Activated CD4-positive, alpha-beta T cell treated with anti-CD3 and anti-CD28 coated beads, Interleukin-2, amount 50 U/mL, for 24 hours (primary cell): ENCODE data around the gene MTR.

ENCODE experiments used
- DNase-seq, 2 donors: peaks; one replicate each; pipeline ENCODE4 v3.0.0-alpha.2; 2020; ENCODE audit warnings: low read depth in 1 of 2, low spot score in 1 of 2

Gene MTR

DNA sequence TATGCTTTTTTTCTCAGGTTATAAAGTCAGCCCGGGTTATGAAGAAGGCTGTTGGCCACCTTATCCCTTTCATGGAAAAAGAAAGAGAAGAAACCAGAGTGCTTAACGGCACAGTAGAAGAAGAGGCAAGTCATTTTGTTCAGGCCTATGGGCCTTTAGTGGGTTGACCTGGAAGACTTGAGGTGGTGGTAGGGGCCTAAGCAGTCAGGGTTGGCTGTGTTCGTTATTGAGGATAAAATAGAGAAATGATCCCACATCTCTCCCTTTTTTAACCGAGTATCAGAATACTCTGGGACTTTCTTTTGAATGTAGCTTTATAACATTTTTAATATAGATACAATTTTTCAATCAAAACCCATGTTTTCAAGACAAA, 67.1 kb downstream of the MTR start:
- no peak for DNase-seq

DNA sequence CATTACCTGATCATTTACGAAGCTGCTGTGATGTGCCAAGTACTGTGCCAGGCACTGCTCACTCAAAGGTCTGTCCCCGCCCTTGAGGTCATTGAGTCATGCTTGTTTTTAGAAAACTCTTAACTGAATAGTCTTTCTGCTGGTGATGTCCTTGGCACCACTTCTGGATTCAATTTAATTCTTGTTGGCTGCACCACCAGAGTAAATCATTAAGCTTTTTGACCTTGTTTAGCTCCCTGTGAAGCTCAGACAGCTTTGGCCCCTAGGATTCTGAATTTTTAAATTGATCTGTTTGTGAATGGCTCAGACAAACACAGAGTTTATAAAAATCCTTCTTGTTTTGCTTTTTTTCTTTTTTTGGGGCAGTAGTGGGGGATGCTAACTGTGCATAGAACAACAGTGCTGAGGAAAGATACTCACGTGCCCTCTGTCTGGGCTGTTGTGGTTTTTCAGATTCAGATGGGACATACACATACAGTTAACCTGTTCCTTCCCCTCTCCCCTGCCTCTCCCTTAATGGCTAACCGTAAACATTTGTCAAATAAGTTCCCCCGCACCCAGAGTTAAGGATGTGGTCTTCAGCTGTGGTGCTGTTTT, 67.6 kb downstream of the MTR start:
- DNase-seq: no peak

DNA sequence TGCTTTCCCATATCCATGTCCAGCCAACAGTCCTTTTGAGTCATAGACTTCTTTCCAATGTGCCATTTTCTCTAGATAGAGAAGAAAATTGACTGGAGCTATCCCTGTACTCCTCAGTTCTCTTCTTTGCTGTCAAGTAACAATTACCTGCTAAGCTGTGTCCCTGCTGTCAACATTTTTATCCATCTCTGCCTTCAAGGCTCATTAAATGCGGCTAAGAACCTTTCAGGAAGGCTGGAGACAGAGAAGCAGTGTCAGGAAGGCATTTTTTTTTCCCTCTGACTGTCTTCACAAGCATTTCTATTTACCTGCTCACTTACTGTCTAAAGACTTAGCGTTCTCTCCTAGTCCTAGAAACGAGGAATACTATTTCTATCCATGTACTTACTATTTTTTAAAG, 69.1 kb downstream of the MTR start:
- DNase-seq: no peak

- no peak for DNase-seq
These were observed 70.1 kb downstream of the MTR start for GRCh38 chr1:236864996-236865817.

- DNase-seq: no peak
These were observed 70.7 kb downstream of the MTR start for GRCh38 chr1:236865818-236866155.

DNA sequence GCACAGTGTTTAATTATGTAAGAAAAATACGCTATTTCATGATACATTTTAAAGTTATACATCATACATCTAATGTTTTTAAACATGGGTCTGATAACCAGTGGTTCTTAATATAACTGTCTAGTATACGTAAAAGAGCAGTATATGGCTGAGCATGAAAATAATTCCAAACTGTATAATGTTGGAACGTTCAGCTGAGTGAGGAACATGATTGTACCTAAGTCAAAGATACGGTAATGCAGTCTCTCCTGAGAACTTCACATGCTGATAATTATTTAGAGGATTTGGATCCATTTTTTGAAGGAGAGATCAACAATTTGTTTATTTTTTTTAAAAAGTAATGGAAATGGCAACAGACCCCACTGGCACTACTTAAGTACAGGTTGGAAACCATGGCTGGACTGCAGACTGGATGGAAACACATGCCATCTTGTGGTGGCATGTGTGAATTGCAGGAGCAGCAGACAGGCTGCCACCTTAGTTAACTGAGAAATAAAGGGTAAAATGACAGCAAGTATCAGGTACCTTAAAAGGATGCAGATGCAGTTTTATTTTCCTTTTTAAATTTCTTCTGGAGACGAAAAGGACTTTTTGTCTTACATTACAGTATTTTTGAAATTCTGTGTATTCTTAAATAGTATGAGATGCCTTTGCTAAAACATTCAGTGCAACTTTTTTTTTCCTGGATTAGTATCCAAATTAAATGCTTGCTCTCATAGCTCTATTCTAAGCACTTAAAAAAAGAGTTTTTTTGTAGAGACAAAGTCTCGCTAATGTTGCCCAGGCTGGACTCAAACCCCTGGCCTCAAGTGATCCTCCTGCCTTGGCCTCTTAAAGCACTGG, 73.8 kb downstream of the MTR start:
- peak in 1 of 2 donors; percentile 32 for DNase-seq

- DNase-seq: no peak
These were observed 74.8 kb downstream of the MTR start for GRCh38 chr1:236869911-236870310.

GRCh38 chr1:236870721-236871120, 75.6 kb downstream of the MTR start:
- DNase-seq: no peak

DNA sequence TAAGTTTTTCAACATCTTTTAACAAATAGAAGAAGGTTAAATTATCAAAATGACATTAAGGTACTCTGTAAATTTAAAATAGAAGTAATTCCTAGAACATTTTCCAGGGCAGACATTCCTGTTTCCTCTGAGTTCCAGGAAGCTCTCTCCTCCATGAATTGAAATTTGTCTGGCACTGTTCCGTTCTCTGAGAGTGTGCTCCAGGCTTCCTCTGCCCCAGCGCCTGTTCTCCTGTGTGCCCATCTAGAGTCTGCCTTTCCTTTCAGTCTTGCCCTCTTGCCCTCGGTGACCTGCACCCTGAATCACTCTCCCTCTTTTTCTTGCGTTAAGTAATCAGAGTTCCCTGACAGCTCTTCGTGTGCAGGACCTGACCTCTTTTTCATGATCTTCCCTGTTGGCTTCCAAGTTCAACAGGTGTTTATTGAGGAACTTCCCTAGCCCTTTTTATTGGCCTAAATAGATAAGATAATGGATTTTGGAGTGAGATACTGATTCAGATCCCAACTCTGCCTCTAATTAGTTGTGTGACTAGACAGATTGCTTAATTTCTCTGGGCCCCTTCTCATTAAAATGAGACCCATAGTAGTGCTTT, 77.1 kb downstream of the MTR start:
- no peak for DNase-seq

DNA sequence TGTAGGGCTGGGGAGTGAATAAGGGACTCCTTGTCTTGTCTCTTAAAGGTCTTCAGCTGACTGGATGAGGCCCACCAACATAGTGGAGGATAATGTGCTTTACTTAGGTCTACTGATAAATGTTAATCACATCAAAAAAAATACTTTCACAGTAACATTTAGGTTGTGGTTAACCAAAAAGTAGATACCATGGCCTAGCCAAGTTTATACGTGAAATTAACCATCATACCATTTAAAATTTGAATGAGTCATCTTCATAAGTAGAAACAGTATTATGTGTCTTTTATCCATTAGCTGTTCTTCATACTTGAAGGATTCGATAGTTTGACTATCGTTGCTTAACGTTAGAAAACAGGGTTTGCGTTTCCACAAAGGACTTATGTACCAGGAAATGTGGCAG, 80.9 kb downstream of the MTR start:
- no peak for DNase-seq

- no peak for DNase-seq
These were observed 82.6 kb downstream of the MTR start for GRCh38 chr1:236877661-236878060.

DNA sequence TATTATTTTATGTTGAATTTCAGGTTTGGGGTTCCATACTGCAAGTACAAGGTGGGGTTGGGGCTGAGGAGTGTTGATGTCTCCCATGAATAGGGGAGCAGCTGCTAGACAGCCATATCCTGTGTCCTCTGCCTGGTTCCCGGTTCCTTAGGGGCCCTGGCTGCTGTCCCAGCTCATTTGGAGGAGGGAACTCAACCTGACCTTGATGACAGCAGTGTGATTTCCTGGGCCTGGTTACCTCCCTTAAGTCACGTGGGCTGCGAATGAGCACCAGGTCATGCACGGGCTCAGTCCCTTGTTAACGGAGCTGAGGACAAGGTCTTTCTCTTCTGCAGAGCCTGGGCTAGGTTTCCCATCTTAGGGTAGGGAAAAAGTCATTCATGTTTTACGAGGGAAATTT, 85.1 kb downstream of the MTR start:
- no peak for DNase-seq

- DNase-seq: no peak
These were observed 87.6 kb downstream of the MTR start for GRCh38 chr1:236882678-236883077.

DNA sequence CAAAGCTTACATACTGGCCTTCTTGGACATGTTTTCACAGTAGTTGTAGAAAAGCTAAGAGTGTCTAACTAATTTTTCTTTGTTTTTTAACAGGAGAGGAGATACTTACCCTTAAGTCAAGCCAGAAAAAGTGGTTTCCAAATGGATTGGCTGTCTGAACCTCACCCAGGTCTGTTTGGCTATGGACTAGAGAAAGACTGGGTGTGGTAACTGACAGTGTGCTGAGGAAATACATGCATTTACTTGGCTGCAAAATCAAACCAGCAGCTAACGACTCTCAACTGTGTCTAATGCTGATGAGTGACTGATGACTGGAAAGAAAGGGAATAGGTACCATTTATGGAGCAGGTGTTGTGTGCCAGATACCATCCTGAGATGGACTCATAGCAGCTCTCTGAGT, 91.1 kb downstream of the MTR start:
- DNase-seq: no peak

DNA sequence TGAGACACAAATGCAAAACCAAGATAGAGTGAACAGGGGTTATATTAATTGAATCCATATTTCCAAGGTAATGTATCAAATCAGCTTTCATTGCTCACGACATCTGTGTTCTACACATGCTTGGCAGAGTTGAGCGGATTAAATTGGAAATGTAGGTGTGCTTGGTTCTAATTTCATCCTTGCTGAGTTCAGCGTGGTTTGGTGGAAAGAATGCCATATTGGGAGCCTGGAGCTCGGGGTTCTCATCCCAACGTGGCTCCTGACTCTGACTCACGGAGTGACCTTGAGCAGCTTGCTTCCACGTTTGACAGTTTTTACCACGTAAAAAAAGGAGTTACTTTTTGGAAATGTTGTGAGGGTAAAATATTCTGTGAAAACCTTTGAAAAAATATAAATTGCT, 92.0 kb downstream of the MTR start:
- no peak for DNase-seq

DNA sequence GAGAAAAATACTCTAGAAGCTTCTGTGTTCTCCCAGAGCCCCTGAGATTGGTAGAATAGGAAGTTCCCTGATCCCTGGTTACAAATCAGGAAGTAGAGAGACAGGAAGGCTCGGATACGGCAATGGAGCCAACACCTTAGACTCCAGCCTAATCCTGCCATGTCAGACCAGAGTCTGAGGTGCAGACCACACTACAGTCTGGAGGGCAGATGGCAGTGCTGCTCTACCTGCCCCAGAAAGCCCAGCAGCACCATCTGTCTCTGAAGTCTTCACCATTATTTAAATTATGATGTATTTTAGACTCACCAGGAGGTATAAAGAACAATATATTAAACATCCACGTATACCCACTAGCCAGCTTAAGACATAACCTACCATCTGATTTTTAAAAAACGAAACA, 93.0 kb downstream of the MTR start:
- DNase-seq: no peak

GRCh38 chr1:236888903-236889302, 93.8 kb downstream of the MTR start:
- DNase-seq: no peak

DNA sequence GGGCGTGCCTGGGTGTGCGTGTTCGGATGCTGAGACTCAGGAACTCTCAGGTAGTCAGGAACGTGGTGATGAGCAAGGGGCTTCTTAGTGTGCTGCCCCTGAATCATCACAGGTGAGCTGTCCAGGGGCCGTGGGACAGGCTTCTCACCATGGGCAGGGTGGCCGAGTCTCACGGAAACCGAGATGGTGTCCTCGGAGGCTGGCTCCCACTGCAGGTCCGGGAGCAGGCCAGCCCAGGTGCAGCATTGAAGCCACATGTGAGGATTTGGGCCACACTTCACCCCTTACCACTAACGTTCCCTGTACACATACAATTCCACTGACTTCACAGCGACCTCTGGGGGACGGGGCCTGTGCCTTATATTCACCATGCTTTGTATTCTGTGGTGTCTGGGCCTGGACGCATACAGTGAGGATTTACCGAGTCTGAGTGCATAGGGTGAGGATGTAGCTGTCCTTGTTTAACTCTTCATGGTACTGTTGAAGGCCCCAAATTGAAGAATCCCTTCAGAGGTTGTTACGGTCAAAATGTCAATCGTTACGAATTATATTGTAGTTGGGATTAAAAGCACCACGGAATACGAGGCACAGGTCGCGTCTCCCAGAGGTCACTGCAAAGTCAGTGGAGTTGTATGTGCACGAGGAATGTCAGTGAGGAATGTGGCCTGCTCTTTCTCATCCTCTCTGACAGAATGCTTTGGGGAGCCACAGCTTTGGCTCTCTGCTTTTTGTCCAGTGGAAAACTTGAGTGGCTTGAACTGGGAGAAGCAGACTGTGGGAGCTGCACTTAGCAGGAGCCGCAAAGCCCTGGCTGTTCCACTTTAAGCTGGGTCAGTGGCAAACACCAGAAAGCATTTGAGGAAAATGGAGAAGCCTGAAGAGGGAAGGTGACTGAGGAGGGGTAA, 95.3 kb downstream of the MTR start:
- no peak for DNase-seq

- DNase-seq: no peak
These were observed 98.8 kb downstream of the MTR start for GRCh38 chr1:236893626-236894545.
